BJ (cell line): ENCODE measurements around the gene GADL1. TPM values are rescaled to one million over a fixed set of nuclear protein-coding genes. Genes with fewer than 3 reads are reported as not detected.

Experiments
- CTCF ChIA-PET: fragments of 350-600 bp; formaldehyde crosslinking; extraction: SDS; loops from one replicate; lab custom pipeline; 2021; ENCODE audit warnings: antibody characterized with exemption, inconsistent platforms; lab: Yijun Ruan, JAX
- POLR2A ChIA-PET: fragments of 300-600 bp; sonication (Branson Sonifier 250); formaldehyde crosslinking; extraction: SDS; loops from one replicate; lab custom pipeline; 2021; ENCODE audit warnings: antibody characterized with exemption; lab: Charles Lee
- DNase-seq: peaks from one replicate; pipeline ENCODE4 v3.0.0-alpha.2; 2011; ENCODE audit warnings: low read depth
- H3K27me3 ChIP-seq: 2 replicates; pipeline ENCODE4 v1.6.0; 2011; ENCODE audit warnings: low read length; ENCODE audit not compliant: control insufficient read depth, insufficient read depth
- H3K36me3 ChIP-seq: 2 replicates; pipeline ENCODE4 v1.5.1; 2011; ENCODE audit warnings: low read length; ENCODE audit not compliant: control insufficient read depth, insufficient read depth
- H3K4me3 ChIP-seq: 2 replicates; pipeline ENCODE4 v1.5.1; 2011; ENCODE audit warnings: low read depth, mild to moderate bottlenecking, control low read depth, low read length
- polyA plus RNA-seq: library from polyadenylated mRNA; depleted of rRNA; stranded (reverse); fragments of >200 nt; gene quantifications from 2 replicates; pipeline ENCODE4 v1.2.3, GENCODE V29; 2011
- TF ChIP-seq, protein P1 (sequence below): IDR thresholded peaks from 2 replicates; pipeline ENCODE4 v1.5.1; 2011; ENCODE audit warnings: low read depth, mild to moderate bottlenecking, control low read depth, inconsistent platforms, low read length, moderate library complexity; ENCODE audit not compliant: insufficient read depth

Gene GADL1
- polyA plus RNA-seq, 1 experiment, result not detected

DNA sequence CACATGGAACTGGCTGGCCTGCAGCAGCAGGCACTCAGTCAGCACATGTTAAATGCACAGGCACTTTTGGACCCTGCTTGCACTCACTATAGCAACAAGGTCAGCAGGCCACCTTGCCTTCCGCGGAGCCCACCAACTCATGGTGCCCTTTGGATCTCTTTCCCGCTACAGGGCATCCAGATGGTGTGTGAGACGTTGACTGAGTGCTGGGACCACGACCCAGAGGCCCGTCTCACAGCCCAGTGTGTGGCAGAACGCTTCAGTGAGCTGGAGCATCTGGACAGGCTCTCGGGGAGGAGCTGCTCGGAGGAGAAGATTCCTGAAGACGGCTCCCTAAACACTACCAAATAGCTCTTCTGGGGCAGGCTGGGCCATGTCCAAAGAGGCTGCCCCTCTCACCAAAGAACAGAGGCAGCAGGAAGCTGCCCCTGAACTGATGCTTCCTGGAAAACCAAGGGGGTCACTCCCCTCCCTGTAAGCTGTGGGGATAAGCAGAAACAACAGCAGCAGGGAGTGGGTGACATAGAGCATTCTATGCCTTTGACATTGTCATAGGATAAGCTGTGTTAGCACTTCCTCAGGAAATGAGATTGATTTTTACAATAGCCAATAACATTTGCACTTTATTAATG lies 203.1 kb downstream of the GADL1 start:
- H3K36me3 ChIP-seq, result peaks cover 9% of the 10 kb centered on the region
- POLR2A ChIA-PET, result interaction anchor here (0.5 kb wide), 1 partner anchor 78 kb away, joined by 4 read pairs; no protein-coding TSS in a partner anchor

DNA sequence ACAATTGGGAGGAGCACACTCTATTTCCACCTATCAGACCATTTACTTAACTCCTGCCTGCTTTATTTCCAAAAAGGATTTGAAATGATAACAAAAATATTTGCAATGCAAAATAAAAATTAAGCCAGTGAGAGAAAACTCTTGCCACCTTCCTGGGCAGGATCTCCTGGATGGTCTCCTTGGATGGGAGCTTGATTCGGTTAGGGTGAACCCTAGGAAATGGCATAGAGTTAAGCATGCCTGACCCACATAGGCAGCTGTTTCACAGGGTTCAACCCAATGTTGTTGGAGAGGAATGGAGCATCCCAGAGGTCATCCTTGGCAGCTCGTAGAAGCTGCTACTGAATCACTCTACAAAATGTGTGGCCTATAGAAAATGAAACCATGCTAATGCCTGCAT lies 204.3 kb downstream of the GADL1 start:
- TF ChIP-seq, protein P1, sequence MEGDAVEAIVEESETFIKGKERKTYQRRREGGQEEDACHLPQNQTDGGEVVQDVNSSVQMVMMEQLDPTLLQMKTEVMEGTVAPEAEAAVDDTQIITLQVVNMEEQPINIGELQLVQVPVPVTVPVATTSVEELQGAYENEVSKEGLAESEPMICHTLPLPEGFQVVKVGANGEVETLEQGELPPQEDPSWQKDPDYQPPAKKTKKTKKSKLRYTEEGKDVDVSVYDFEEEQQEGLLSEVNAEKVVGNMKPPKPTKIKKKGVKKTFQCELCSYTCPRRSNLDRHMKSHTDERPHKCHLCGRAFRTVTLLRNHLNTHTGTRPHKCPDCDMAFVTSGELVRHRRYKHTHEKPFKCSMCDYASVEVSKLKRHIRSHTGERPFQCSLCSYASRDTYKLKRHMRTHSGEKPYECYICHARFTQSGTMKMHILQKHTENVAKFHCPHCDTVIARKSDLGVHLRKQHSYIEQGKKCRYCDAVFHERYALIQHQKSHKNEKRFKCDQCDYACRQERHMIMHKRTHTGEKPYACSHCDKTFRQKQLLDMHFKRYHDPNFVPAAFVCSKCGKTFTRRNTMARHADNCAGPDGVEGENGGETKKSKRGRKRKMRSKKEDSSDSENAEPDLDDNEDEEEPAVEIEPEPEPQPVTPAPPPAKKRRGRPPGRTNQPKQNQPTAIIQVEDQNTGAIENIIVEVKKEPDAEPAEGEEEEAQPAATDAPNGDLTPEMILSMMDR, result no peak
- Histone ChIP-seq H3K27me3 (no peaks in the 10 kb centered on the region), H3K4me3 (no peak overlapping the region), H3K36me3 (peaks cover 9% of the 10 kb centered on the region)
- ChIA-PET CTCF (interaction anchor here (3.0 kb wide), 1 partner anchor 32 kb away, joined by 9 read pairs; no protein-coding TSS in a partner anchor), POLR2A (no interaction called here)
- no peak for DNase-seq

More for the DNA sequence above, 203.1 kb downstream of the GADL1 start:
- TF ChIP-seq, protein P1, result no peak
- DNase-seq, result no peak
- CTCF ChIA-PET, result interaction anchor here (0.7 to 4.1 kb wide), 7 partner anchors 41 to 648 kb away, joined by 3 to 26 read pairs (median 4); partner anchors contain the start of gene TGFBR2
- no peaks in the 10 kb centered on the region for H3K27me3 ChIP-seq
- no peak overlapping the region for H3K4me3 ChIP-seq

DNA sequence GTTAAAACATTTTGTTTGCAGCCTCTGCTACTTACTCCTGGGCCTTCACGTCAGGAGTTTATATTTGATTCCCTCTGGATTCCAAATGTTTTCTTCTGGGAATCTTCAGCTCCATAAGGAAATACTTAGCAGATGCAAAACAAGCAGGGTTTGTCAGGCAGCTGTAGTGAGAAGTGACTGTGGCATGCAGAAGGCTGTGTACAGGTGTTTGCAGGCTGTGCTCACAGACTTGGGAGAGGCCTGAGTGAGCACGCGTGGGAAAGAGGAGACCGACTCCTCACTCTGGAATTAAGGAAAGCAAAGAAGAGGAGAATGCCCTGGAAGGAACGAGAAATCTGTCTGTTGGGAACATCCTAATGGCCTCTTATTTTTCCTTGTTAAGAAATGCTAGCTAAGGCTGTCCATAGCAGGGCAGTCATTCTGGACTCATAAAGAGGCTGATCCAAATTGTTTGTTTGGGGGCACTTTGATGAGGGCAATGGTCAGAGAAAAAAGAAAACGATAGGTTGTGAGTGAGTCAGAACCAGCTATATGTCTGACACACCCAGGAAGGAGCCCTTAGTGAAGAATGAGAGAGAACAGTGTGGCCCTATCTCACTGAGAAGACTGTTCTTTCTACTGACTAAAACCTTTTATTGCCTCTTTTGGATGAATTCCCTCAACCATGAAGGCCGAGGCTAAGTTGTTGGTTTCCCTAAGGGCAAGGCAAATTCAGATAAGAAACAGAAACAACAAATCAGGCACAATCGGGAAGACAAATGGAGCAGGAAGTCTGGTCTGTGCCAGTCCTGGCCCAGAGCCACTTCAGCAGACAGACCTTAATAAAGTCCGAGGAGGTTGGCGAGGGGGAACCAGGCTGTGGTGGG lies 205.5 kb downstream of the GADL1 start:
- ChIA-PET POLR2A (interaction anchor here (0.6 kb wide), 1 partner anchor 64 kb away, joined by 5 read pairs; no protein-coding TSS in a partner anchor), CTCF (interaction anchor here (1.0 to 3.0 kb wide), 4 partner anchors 31 to 647 kb away, joined by 3 to 9 read pairs (median 3); no protein-coding TSS in a partner anchor)
- DNase-seq, result peak; percentile 52
- TF ChIP-seq, protein P1, result no peak
- Histone ChIP-seq H3K27me3 (no peaks in the 10 kb centered on the region), H3K36me3 (peaks cover 9% of the 10 kb centered on the region), H3K4me3 (no peak overlapping the region)

DNA sequence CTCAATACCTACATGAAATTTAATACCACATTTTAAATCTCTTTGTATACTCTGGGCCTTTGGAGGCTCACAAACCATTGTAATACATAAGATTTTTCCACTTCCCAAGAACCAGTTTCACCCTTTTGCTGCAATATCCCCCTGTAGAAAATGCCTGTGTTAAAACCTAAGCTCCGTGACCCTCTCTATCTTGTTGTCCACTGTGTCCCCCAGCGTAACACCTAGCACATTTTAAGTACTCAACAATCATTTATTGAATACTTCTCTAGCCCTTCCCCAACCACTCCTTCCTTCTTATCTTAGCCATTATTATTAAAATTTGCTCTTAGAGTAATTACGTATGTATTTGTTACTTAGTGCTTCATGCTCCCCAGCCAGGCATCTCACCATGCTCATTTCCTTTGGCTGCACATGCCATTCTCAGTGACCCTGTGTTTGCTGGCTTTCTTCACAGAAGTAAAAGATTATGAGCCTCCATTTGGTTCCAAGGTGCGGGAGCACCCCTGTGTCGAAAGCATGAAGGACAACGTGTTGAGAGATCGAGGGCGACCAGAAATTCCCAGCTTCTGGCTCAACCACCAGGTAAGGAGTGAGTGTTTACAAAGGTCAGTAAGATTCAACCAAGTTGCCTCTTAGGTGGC lies 206.4 kb downstream of the GADL1 start:
- H3K36me3 ChIP-seq, result peaks cover 11% of the 10 kb centered on the region
- no peak overlapping the region for H3K4me3 ChIP-seq
- CTCF ChIA-PET, result interaction anchor here (1.2 to 3.0 kb wide), 3 partner anchors 30 to 646 kb away, joined by 3 to 9 read pairs (median 3); no protein-coding TSS in a partner anchor
- POLR2A ChIA-PET, result no interaction called here
- H3K27me3 ChIP-seq, result no peaks in the 10 kb centered on the region
- TF ChIP-seq, protein P1, result no peak
- no peak for DNase-seq

DNA sequence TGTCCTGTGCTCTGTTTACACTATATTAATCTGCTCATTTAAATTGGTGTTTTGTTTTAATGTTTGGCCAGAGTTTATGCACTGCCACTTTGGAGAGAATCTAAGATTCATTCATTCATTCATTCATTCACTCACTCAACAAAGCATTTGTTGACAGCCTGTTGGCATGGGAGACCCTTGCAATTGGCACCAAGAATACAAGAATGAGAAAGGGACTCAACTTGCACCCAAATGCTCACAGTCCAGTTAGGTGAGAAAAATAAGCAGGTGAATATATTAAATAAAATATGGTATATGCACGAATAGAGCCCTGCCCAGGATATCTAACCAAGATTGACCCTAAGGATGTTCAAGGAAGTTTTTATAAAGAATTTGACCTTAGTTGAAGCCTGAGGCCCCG lies 207.7 kb downstream of the GADL1 start:
- POLR2A ChIA-PET, result no interaction called here
- TF ChIP-seq, protein P1, result no peak
- peaks cover 9% of the 10 kb centered on the region for H3K36me3 ChIP-seq
- no peak for DNase-seq
- CTCF ChIA-PET, result no interaction called here
- H3K27me3 ChIP-seq, result no peaks in the 10 kb centered on the region
- no peak overlapping the region for H3K4me3 ChIP-seq
